GM20431 (cell line): ENCODE measurements around the gene OR1I1.

Source experiments
- in situ Hi-C: fragments of 300-500 bp; cut with MseI, MboI; formaldehyde crosslinking; loops from one replicate; pipeline ENCODE4 v1.15.0; 2020; ENCODE audit warnings: low sequenced_read_pairs; ENCODE audit not compliant: unreplicated experiment

Gene OR1I1

DNA sequence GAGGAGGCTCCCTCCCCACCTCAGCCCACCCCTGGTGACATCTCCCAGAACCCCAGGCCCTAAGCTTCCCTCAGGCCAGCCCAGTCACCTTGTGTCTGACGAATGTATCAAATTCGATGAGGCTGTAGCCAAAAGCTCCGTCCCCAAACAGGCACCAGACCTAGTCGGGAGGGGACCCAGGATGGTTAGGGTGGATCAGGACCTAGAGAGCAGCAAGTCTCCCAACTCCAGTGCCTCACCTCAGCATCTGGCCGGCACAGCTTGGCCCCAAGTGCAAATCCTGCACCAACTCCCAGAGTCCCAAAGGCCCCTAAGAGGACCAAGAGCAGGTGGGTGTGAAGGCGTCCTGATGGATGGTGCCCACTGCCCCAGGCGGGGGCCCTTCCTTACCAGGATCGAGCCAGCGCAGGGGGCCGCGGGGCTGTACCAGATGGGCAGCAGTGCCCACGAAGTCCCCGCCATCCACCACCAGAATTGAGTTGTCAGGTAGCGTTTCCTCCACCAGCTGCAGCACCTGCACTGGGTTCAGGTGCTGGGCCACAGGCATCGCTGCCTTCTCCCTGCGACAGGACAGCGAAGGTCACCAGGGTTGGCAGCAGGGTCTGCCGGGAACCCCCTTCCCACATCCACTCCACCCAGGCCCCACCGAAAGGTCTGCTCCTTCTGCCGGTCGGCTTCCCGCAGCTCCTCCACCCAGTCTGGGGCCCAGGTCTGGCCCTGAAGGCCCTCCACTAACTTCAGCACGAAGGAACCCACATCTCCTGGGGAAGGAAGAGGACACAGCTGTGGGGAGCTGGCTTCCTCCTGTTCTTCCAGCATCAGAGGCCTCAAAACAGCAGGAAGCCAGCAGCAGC lies 34.0 kb downstream of the OR1I1 start:
- in situ Hi-C loops = no loop called here

DNA sequence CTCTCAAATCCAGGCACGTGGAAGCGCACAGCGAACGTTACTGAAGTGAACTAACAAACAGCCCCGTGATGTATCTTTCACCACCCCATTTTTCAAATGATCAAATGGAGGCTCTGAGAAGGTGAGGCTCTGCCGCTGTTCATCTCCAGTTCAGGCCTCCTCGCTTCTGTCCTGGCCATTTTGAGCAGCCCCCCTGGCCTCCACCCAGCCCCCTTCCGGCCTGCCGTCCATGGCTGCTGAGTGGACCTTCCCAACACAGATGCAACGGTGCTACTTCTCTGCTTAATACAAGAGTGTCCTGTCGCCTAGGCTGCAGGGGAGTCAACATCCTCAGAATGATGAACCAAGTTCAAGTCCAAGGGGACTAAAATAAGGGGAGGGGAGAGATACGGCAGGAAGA lies 34.8 kb downstream of the OR1I1 start:
- in situ Hi-C loops = no loop called here

DNA sequence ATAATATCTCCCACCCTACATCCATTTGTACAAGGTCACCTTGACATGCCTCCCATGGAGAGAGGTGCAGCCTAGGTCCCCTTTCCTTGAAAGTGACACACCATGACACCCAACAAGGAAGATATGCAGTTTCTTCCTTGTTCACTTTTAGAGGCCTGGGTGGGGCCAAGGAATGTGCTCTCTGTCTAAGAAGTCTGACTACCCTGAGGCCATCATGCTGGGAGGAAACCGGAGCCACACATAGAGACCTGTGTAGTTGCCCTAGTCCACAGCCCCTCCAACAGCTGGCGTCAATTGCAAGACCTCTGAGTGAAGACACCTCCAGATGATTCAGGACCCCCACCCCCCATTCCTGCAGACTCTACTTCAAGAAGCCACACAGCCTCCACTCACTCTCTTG lies 36.2 kb downstream of the OR1I1 start:
- in situ Hi-C loops = no loop called here

DNA sequence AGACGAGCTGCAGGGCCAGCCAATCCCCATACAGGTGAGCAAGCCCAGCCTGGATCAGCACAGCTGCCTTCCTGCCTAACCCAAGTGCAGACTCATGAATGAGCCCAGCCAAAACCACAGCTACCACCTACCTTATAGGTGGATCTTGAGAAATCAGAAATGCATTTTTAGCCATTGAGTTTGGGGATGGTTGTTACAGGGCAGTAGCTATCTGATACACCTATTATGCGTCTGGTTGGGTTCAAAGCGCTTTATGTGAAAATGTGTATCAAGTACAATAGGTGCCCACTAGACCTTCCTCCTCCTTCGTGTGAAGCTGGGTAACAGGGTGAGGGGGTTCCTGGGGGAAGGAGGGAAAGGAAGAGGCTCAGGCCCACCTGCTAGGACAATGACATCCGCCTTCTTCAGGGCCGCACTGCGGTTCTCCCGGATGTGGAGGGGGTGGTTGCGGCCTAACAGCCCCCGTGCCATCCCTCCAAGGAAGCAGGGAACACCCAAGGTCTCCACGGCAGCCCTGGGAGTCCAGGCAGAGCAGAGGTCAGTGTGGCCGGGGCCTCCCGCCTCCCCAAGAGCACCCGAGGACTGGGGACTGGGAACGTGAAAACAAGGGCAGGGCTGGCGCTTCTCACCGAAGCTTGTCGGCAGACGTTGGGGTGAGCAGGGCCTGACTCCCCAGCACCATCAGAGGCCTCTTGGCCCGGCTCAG lies 36.9 kb downstream of the OR1I1 start:
- in situ Hi-C loops = no loop called here

DNA sequence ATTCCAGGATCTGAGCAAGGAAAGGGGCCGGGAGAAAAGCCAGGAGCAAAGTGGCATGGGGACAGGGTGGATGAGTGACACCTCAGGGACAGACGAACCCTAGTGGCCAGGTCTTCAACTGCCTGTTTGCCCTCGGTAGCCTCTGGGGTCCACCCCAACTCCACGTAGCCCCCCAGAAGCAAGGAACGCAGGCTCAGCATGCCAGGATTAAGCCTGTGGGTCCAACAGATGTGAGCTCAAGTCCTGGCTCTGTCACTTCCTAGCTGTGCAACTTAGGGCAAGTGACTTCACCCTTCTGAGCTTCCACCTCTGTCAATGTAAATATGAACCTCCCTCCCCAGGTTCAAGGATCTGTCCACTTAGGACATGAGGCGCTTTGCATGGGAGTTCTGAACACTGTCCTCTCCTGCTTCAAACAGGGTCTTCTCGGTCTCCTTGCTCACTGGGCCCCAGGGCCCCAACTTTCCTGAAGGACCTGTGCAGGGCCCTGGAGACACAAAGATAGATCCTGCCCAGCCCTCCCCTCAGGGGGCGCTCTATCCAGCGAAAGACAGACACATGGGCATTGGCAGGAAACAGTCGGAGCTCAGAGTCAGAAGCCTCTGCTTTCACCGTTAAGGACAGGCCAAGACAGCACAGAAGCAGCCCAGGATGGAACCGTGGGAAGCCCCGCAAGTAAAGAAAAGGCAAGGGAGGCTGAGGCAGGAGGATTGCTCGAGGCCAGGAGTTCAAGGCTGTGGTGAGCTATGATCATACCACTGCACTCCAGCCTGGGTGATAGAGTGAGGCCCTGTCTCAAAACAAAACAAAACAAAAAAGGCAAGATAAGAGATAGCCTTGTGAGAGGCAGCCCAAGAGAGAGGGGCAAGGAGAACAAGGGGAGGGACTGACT lies 38.4 kb downstream of the OR1I1 start:
- in situ Hi-C loops = no loop called here

DNA sequence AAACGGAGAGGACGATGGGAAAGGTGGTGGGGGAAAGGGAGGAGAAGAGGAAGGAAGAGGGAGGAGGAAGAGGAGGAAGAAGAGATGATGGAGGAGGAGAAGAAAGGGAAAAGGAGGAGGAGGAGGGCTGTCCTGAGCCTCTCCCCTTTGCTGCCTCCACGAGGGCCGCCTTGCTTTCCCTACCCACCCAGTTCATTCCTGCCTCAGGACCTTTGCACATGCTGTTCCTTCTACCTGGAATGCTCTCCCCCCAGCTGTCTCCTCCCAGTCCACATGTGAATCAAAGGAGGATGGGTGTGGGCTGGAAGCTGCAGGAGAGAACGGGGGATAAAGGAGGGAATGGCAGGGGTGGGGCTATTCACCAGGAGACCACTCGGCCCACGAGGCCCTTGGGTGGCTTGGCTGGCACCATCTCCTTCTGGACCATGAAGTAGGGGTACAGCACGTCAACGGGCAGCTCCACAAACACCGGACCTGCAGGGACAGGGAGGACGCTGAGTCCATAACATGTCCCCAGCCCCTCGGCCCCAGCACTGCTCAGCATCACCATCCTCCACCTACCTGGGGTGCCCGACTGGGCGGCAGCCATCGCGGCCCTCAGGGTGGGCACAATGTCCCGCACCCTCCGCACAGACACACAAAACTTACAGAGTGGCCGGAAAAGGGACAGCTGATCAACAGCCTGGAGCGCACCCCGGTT lies 40.5 kb downstream of the OR1I1 start:
- in situ Hi-C loops = no loop called here

DNA sequence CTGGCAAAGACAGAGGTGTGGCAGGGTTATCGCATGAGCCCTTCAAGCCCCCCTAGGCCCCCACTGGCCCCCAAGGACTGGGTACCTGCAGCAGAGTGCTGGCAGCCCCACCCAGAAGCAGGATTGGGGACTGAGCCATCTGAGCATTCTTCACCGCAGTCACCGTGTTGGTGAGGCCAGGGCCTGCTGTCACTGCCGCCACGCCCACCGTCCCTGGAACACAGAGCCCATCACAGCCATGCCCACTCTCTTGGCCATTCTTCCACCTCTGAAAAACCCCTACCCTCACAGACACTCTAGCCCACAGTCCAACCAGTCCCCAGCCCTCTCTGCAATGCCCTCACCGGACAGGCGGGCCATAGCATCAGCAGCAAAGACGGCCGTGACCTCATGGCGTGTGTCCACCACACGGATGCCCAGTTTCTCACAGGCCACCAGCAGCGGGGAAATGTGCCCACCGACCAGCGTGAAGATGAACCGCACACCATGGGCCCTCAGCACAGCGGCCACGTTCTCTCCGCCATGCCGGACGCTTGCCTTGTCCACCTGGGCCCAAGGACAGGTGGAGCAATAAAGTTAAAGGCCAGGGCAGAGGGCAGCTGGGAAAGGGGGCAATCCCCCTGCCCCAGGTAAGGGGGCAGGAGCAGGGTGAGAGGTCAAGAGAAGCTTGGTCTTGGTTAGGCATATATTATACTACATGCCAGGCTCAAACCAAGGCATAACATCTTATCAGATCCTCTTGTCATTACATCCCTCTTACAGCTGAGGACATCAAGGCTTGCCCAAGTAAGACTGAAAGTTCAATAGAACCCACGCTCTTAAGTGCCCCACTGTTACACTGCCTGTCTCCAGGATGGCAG lies 41.2 kb downstream of the OR1I1 start:
- in situ Hi-C loops = no loop called here

DNA sequence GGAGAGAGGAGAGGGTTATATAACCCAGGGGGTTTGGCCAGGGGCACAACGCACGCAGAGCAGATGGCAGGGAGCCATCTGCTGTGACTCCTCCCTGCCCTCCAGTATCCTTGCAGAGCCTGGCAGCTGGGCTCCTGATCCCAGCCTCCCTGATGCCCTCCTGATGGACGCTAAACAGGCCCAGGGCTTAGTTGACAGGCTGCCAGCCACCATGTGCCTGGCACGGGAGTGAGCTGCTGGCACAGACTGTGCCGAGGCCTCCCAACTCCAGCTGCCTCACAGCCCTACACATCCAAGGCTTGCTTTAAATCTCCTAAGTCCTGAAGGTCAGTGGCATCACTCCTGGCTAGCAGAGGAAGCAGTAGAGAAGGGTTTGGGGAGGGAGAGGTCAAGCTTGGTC lies 41.9 kb downstream of the OR1I1 start:
- in situ Hi-C loops = no loop called here

DNA sequence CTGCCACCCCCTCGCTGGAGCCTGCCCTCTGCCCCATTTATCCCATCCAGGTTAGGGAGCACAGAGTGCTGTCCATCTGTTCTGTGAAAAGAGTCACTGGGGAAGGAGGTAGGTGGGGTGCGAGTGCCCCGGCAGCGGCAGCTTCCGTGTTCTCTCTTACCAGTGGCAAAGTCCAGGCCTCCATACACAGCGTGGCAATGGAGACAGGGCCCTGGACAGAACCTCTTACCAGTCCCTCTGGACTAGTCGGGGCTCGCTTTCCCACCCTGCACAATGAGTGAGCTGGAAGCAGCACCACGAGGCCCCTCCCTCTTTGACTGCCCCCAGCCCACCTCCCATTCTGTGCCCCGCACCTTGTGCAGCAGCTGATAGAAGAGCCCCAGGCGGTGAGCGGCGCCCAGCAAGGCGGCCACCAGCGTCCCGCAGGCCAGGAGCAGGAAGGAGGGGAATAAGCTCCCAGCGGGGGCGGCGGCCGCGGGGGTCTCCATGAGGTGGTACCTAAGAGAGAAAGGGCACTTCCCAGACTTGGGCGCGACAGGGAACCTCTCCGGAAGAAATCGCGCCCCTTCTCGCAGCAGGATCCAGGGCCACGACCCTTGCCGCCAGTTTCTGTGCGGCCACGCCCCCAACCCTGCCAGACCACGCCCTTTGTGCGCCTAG lies 42.7 kb downstream of the OR1I1 start:
- in situ Hi-C loops = no loop called here

DNA sequence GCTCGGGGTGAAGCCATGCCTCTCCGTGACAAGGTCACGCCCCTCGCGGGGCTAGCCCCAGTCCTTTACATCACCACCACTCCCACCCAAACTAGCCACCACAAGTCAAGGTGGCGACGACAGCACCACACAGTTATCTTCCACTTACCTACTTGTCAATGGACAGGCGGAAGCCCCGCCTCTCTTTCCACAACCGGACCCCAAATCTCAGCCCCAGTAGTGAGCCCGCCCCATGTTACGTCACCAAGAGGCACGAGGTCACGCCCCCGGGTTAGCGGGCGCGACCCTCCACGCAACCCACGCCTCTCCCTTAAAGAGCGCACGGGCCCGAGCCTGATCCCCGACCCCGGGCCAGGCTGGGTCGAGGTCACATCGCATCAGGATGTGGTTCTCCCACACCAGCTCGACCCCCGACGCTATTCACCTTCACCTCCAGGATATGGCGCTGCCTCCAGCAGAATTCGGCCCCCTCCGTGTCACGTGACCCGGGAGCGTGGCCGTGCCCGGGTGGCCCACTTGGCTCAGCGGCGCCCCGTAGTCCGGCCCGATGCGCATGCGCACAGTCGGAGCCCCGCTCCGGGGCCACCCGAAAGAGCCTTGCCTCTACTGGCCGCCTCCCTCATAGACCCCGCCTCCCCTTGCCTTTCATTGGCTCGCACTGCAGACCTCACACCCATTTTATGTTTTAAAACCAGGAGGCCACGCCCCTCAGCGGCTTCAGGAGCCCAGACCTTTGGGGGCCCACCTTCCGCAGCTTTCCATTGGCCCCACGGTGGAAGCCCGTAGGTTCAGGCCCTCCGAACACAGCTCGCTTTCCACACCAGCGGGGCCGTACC lies 43.4 kb downstream of the OR1I1 start:
- in situ Hi-C loops = no loop called here

DNA sequence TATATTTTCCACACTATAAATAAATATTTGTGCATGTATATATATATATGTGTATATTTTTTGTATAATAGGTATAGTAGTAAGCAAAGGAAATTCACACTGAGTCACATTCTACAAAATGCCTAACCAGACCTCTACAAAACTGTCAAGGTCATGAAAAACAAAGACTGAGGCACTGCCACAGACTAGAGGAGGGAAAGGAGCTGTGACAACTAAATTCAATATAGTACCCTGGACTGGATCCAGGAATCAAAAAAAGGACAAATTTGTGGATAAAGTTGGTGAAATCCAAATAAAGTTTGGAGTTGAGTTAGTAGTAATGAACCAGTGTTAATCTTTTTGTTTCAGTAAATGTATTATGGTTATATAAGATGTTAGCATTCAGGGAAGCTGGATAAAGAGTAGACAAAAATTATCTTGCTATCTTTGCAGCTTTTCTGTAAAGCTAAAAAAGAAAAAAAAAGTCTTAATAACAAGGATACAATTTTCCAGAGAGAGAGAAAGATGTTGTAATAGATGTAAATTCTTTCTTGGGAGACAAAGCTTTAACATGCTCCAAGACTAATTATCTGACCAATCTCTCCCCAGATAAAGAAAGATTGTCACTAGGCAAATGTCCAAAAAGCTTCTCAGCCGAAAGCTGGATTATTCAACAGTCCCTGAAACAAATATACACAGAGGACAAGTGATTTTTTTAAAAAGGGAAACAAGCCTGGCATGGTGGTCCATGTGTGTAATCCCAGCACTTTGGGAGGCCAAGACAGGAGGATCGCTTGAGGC lies 44.3 kb downstream of the OR1I1 start:
- in situ Hi-C loops = no loop called here

DNA sequence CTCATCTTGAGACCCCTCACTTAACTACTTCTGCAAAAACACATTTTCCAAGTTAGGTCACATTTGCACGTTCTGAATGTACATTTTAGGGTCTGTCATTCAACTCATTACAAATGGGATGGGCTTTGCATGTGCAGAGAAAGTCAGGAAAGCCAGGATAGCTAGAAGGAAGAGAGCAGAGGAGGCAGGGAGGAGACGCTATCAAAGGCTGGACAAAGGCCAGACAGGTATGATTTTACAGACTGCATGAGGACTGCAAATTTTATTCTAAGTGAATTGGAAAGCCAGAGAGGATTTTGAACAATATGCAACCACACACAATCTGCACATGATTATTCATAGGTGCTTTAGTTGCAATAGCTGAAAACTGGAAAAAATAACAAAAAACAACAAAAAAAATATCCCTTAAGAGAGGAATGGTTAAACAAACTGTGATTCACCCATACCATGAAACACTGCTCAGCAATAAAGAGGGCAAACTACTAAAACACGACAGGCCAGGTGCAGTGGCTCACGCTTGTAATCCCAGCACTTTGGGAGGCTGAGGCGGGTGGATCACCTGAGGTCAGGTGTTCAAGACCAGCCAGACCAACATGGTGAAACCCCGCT lies 46.3 kb downstream of the OR1I1 start:
- in situ Hi-C loops = no loop called here

DNA sequence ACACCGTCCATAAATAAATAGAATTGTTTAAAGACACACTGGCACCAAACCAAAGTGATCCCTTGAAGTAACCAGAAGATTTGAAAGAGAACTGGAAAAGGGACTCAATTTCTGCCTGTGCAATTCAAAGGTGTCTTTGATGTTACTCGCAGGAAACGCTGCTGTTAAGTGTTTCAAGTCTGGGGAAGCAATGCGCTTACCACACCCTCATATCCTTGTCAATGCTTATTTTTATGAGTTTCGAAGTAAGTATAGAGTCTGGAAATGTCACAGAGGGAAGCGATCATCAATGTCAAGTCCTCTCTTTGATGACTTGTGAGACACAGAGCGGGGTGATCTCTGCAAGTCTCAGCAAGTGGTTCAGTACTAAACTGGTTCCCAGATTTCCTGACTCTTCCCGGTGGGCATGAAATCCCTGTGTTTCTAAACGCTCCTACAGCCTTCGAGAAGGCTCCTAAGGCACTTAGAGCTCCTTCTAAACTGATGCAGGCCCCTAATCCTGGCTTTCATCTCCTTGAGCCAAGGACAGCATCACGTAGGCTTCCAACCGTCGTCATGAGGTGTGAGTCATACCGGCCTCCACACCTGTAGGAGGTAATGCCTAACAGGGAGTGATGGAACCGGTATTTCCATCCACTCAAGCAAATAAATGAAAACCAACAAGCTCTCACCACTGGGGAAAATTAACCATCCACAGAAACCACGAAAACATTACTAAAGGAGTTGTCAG lies 48.0 kb downstream of the OR1I1 start:
- in situ Hi-C loops = no loop called here

DNA sequence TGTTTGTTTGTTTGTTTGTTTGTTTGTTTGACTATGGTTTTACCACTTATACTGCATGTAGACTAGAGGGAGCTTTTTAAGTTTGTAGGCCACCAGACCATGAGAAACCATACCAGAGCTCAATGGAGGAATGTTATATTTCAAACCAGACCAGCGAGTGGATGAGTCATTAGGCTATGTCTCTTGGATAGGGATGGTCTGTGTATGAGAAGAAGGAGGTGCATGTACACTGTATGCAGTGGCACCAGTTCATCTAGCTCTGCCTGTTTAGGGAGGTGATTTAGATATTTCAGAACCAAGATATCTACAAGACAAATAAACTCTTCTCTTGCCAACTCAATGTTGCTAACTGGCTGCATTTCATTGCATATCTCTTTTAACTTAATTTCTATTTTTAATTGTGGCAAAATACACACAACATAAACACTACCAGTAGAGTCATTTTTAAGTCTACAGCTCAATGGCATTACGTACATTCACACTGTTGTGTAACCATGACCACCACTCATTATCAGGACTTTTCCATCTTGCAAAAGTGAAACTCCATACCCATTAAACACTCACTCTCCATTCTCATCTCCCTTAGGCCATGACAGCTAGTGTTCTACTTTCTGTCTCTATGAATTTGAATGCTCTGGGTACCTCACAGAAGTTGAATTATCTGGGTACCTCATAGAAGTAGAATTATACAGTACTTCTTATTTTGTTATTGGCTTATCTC lies 54.4 kb downstream of the OR1I1 start:
- in situ Hi-C loops = no loop called here

DNA sequence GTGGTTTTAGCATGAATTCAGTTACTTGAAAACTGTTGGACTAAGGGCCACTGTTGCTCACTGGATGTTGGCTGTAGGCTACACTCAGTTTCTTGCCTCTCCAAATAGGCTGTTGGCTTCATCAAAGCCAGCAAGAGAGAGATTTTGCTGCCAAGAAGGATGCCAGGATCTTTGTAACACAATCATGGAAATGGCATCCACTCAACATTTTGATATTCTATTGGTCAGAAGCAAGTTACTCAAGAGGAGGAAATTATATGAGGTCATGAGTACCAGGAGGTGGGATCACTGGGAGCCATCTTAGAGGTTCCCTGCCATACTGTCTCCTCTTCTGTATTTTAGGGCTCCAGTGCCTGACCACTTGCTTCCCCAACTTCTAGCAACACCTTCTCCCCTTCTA lies 55.8 kb downstream of the OR1I1 start:
- in situ Hi-C loops = no loop called here
